Mesodermal cell (in vitro differentiated cells): Measurements from ENCODE around the gene ACER3.

Experiments used
- H3K27ac ChIP-seq: 2 replicates; pipeline ENCODE4 v1.7.0; 2013; ENCODE audit warnings: mild to moderate bottlenecking, low read depth, low read length, moderate library complexity; ENCODE audit not compliant: severe bottlenecking
- H3K36me3 ChIP-seq: 2 replicates; pipeline ENCODE4 v1.7.1; 2013; ENCODE audit warnings: mild to moderate bottlenecking, low read length, moderate library complexity; ENCODE audit not compliant: control insufficient read depth, insufficient read depth
- H3K4me1 ChIP-seq: one replicate; pipeline ENCODE4 v1.7.1; 2013; ENCODE audit warnings: mild to moderate bottlenecking, low read length; ENCODE audit not compliant: insufficient read depth, control insufficient read depth, poor library complexity, severe bottlenecking
- H3K4me3 ChIP-seq: 2 replicates; pipeline ENCODE4 v1.7.0; 2013; ENCODE audit warnings: low read length, control low read depth, mild to moderate bottlenecking; ENCODE audit not compliant: insufficient read depth, poor library complexity, severe bottlenecking; ENCODE audit errors: extremely low read depth
- H3K9me3 ChIP-seq: 2 replicates; pipeline ENCODE4 v1.7.1; 2013; ENCODE audit warnings: mild to moderate bottlenecking, low read length, moderate library complexity; ENCODE audit not compliant: control insufficient read depth
- WGBS, 2 experiments: methylation state at CpG; one replicate each; pipeline ENCODE4 v1.1.5; 2013; ENCODE audit warnings: missing lambda C conversion rate in 2 of 2; ENCODE audit not compliant: insufficient coverage in 2 of 2; 5-methylcytosine and 5-hydroxymethylcytosine counted together

ACER3 gene

DNA sequence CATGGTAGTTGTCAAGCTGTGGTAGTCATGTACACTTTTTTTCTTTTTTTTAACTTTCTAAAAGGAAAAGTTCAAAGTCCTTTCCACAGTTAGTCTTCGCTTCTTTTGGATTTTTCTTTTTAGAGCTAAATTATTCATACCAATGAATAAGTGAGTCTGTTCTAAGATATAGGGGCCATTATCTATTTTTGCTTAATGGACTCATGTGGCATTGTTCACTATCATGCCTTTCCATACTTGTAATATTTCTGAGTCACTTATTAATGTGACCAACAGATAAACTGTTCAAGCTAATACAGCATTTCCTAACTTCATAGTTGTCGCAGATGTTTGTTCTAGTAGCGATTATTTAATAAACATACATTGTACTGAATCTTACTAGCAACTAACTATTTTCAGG is 165.5 kb downstream of the ACER3 start:
- no CpG with 5 or more reads among the region's 3 CpGs for WGBS, 2 experiments
- Histone ChIP-seq H3K4me3 (no peak overlapping the region), H3K9me3 (no peaks in the 10 kb centered on the region), H3K4me1 (peaks cover 2% of the 10 kb centered on the region), H3K36me3 (no peaks in the 10 kb centered on the region), H3K27ac (no peak overlapping the region)

DNA sequence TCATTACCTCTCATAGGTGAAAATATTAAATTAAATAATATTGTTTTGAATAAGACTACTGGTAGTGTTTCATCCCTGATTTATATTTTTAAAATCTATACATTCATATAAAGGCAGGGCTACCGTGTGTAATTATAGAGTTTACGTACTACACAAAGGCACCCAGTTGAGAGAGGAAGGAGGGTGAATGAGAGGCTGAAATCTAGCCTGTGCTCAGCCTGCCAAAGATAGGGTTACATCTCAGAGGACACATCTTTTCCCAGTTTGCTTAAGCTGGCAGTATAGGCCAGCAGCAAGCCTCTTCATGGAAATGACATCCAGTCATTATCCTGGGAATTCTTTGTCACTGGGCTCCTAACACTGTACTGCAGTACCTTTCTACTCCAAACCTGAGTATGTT is 166.0 kb downstream of the ACER3 start:
- no peaks in the 10 kb centered on the region for H3K9me3 ChIP-seq
- H3K4me1 ChIP-seq = no peaks in the 10 kb centered on the region
- no peak overlapping the region for H3K4me3 ChIP-seq
- H3K27ac ChIP-seq = no peak overlapping the region
- WGBS, 2 experiments = no CpG with 5 or more reads among the region's 2 CpGs
- H3K36me3 ChIP-seq = no peaks in the 10 kb centered on the region

DNA sequence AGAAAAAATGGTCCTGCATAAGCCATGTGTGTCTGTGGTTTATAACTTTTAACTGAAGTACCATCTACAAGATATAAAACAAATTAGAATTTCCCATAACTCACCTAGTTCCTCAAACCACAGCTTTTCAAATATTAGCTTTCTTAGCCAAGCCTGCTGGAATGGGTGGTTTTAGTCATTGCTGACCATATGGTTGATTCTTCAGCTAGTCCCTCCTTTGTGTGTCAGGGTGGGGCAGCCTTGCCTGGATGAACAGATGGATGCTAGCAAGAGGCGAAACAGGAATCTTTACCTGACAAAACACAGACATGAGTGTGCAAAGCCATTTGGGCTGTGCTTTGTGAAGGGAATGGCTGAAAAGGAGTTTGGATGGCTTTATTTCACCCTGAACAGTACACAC is 166.6 kb downstream of the ACER3 start:
- 100% methylated on average over 1 of the region's 1 CpG; no CpG with 5 or more reads in 1 of the 2 experiments for WGBS, 2 experiments
- Histone ChIP-seq H3K4me1 (no peaks in the 10 kb centered on the region), H3K4me3 (no peak overlapping the region), H3K36me3 (no peaks in the 10 kb centered on the region), H3K9me3 (no peaks in the 10 kb centered on the region), H3K27ac (no peak overlapping the region)

DNA sequence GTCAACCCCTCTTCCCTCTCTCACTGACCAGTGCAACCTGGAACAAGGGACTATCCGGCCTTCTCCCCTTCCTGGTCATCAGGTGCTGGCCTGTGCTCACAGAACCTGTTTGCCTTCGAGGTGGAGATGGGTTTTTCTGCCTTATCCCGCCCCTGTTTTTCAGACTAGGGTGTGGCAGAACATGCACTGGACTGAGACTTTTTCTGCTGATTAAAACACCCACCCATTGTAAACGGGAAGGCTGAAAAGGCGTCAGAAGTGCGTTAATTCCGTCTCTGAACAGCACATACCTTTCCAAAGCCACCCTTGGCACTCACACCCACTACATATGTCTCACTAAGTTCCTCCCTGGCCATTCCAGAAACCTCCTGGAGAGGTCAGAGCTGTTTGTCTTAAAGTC is 169.1 kb downstream of the ACER3 start:
- Histone ChIP-seq H3K4me3 (no peak overlapping the region), H3K27ac (no peak overlapping the region), H3K9me3 (no peaks in the 10 kb centered on the region), H3K4me1 (no peaks in the 10 kb centered on the region), H3K36me3 (no peaks in the 10 kb centered on the region)
- 87 to 92% methylated on average over 3 to 6 of the region's 7 CpGs for WGBS, 2 experiments

DNA sequence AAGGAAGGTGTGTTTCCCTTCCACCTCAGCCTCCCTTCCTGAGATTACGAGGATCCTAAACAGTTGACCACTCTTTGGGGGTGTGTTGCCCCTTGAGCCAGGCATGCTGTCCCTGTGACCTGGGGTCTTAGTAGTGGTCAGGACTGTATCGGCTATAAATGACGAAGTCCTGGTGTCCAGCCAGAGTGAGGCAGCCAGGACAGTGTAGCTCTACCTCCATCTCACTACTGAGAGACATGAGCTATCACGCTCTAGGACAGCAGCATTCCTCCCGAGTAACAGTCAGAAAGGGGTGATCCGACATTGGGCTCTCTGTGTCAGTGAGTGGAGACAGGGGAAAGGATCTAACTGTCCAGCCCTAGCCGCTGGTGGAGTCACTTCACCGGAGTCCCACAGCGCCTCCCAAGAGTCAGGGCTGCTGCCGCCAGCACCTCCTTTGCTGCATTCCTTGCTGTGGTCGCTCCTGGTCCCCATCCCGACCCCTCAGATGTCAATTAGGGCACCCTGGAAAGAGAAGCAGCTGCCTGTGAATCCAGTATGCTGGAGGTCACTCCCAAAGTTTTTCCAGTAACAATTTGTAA is 170.2 kb downstream of the ACER3 start:
- no peaks in the 10 kb centered on the region for H3K4me1 ChIP-seq
- H3K4me3 ChIP-seq = no peak overlapping the region
- no peaks in the 10 kb centered on the region for H3K36me3 ChIP-seq
- 70 to 88% methylated on average over 8 to 12 of the region's 12 CpGs for WGBS, 2 experiments
- no peaks in the 10 kb centered on the region for H3K9me3 ChIP-seq
- H3K27ac ChIP-seq = no peak overlapping the region

DNA sequence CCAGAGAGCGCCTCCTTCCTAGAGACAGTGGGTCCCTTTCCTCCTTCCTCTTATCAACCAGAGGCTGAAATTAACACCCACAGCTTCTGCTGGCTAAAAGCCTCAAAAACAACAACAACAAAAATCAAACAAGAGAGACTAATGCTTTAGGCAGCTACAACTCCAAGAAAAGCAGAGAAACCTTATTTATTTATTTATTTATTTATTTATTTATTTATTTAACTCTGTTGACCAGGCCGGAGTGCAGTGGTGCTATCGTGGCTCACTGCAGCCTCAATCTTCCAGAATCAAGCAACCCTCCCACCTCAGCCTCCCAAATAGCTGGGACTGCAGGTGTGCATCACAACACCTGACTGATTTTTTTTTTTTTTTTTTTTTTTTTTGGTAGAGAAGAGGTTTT is 170.9 kb downstream of the ACER3 start:
- Histone ChIP-seq H3K4me3 (no peak overlapping the region), H3K4me1 (no peaks in the 10 kb centered on the region), H3K36me3 (no peaks in the 10 kb centered on the region), H3K9me3 (no peaks in the 10 kb centered on the region), H3K27ac (no peak overlapping the region)
- 88% methylated on average over 1 of the region's 3 CpGs; no CpG with 5 or more reads in 1 of the 2 experiments for WGBS, 2 experiments

DNA sequence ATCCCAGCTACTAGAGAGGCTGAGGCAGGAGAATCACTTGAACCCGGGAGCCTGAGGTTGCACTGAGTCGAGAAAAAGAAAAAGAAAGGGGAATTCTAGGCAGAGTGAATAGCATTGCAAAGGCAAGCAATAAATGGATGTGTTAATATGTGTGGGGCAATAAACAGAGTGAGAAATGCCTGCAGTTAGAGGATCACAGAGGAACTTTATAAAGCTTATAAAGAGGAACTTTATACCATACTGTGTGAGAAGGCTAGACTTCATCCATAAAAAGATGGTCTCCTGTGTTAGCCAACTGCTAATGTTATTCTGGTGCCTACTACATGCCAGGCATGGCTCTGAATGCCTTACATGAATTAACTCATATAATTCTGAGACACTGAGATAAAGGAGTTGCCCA is 174.3 kb downstream of the ACER3 start:
- Histone ChIP-seq H3K4me1 (no peaks in the 10 kb centered on the region), H3K4me3 (no peak overlapping the region), H3K9me3 (no peaks in the 10 kb centered on the region), H3K27ac (no peak overlapping the region), H3K36me3 (no peaks in the 10 kb centered on the region)
- 90 to 100% methylated on average over 1 to 2 of the region's 2 CpGs for WGBS, 2 experiments

DNA sequence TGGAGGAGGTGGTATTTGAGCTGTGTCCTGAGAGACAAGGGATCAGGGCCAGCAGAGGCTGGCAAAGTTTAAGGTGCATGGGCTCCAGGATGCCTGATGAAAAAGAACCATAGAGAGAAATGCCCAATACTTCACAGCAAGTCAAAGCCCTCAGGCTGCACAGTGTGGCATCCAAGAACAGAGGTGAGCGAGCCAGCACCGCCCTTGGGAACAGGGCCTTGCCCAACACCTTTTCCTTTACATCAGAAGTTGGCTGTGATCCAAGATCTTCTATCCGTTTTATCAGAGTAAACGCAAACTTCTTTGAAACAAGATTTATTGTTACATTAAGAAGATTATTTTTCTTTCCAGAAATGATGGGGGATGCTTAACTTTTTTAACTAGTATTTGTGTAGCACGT is 174.9 kb downstream of the ACER3 start:
- H3K4me1 ChIP-seq = no peaks in the 10 kb centered on the region
- no peaks in the 10 kb centered on the region for H3K36me3 ChIP-seq
- H3K9me3 ChIP-seq = no peaks in the 10 kb centered on the region
- H3K4me3 ChIP-seq = no peak overlapping the region
- H3K27ac ChIP-seq = no peak overlapping the region
- WGBS, 2 experiments = 100% methylated on average over 2 of the region's 5 CpGs

DNA sequence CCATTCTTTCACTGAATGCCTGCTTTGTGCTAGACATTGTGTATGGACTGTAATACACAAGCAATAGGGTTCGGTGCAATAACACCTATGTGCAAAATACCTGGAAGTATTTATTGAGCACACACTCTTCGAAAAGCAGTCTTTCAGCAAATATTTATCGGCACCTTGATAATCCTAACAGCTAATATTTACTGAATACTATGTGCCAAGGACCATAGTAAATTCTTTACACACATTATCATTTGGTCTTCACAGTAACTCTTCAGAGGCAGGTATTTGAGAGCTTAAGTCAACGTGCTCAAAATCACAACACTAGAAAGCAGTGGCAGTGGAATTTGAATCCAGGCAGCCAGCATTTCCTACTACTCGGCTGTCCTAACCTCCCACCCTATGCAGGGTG is 175.7 kb downstream of the ACER3 start:
- no peak overlapping the region for H3K4me3 ChIP-seq
- H3K4me1 ChIP-seq = no peaks in the 10 kb centered on the region
- no peak overlapping the region for H3K27ac ChIP-seq
- 81 to 100% methylated on average over 1 to 5 of the region's 5 CpGs for WGBS, 2 experiments
- H3K9me3 ChIP-seq = no peaks in the 10 kb centered on the region
- H3K36me3 ChIP-seq = no peaks in the 10 kb centered on the region

DNA sequence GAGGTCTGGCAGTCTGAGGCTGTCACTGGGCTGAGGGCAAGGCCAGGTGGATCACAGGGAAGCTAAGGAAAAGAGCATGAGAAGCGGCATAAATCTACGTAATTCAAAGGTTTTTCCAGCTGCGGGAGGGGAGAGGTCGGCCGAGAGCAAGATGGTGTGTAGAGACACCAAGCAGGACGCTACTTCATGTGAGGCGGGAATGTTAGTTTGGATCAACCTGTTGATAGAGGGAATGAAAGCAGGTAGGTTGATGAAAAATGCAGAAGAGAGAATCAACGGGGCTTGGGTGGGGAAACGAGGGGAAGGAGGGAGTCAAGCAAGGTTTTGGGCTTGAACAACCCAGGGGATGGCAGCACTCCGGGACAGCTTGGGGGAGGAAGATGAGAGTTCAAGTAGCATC is 176.3 kb downstream of the ACER3 start:
- H3K4me1 ChIP-seq = no peaks in the 10 kb centered on the region
- 89 to 90% methylated on average over 10 of the region's 10 CpGs for WGBS, 2 experiments
- H3K27ac ChIP-seq = no peak overlapping the region
- H3K36me3 ChIP-seq = no peaks in the 10 kb centered on the region
- no peaks in the 10 kb centered on the region for H3K9me3 ChIP-seq
- no peak overlapping the region for H3K4me3 ChIP-seq

DNA sequence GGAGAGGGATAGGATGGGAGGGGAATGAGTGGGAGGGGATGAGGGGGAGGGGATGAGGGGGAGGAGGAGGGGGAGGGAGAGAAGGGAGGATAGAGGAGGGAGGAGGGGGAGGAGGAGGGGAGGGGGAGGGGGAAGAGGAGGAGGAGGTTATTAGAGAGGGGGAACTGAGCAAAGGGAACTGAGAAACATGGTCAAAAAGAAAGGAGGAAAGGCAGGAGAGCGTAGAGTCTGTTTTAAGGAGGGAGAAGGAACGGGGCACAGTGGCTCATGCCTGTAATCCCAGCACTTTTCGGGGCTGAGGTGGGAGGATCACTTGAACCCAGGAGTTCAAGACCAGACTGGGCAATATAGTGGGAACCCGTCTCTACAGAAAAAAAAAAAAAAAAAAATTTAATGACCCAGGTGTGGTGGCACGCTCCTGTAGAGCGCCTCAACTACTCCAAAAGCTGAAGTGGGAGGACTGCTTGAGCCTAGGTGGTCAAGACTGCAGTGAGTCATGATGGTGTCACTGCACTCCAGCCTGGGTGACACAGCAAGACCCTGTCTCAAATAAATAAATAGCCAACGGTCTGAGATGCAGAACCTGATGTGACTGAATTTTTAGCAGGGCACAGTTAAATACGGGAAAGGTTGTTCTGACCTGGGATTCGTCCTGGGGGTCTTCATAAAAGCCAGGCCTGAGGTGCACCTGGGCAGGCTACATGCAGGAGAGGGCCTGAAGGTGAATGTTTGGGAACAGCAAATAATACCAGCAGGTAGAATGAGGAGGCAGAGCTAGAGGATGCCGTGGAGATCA is 177.5 kb downstream of the ACER3 start:
- Histone ChIP-seq H3K4me1 (no peaks in the 10 kb centered on the region), H3K9me3 (no peaks in the 10 kb centered on the region), H3K4me3 (no peak overlapping the region), H3K27ac (no peak overlapping the region), H3K36me3 (no peaks in the 10 kb centered on the region)
- WGBS, 2 experiments = 83 to 94% methylated on average over 8 to 9 of the region's 10 CpGs
